Jurkat, Clone E6-1 (cell line): Measurements from ENCODE around the gene KCTD3.
A peak's percentile ranks its signal among the peaks of the same experiment; 100 is the strongest.

Source experiments
- DNase-seq: peaks from one replicate; pipeline ENCODE4 v3.0.0-alpha.2; 2011; ENCODE audit warnings: low read depth, low spot score
- H3K4me3 ChIP-seq: 2 replicates; pipeline ENCODE4 v1.5.1; 2011; ENCODE audit warnings: mild to moderate bottlenecking, low read length, control low read depth, moderate library complexity

Gene KCTD3

DNA sequence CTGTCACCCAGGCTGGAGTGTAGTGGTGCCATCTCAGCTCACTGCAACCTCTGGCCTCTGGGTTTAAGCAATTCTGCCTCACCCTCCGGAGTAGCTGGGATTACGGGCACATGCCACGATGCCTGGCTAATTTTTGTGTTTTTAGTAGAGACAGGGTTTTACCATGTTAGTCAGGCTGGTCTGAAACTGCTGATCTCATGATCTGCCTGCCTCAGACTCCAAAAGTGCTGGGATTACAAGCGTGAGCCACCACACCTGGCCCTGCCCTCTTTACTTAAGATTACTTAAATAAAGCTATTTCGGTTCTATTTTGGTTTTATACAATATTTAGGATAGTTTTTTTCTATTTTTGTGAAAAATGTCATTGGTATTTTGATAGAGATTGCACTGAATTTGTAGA is 15.3 kb upstream of the KCTD3 start:
- no peak overlapping the region for H3K4me3 ChIP-seq
- DNase-seq, result no peak

DNA sequence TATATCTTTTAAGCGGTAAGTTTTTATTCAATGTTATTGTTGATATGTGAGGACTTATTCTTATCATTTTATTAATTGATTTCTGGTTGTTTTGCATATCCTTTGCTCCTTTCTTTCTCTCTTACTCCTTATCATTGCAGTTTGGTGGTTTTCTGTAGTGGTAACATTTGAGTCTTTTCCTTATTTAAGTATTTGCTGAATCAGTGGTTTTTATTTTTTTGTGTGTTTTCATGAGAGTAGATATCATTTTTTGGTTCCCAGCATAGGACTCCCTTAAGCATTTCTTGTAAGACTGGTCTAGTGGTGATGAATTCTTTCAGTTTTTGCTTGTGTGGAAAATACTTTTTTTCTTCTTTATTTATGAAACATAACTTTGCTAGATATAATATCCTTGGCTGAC is 12.2 kb upstream of the KCTD3 start:
- no peak for DNase-seq
- no peak overlapping the region for H3K4me3 ChIP-seq

DNA sequence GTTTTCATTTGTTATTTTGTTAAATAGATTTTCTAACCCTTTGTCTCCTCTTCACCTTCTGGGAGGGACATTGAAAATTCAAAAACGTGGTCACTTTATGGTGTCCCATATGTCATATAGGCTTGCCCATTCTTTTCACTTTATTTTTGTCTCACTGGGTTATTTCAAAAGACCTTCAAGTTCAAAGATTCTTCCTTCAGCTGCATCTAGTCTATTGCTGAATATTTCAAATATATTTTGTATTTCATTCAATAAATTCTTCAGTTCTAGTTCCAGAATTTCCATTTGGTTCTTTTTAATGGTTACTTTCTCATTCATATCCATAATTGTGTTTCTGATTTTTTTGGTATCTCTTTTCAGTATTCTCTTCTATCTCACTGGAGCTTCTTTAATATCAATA is 11.6 kb upstream of the KCTD3 start:
- no peak for DNase-seq
- H3K4me3 ChIP-seq, result no peak overlapping the region

DNA sequence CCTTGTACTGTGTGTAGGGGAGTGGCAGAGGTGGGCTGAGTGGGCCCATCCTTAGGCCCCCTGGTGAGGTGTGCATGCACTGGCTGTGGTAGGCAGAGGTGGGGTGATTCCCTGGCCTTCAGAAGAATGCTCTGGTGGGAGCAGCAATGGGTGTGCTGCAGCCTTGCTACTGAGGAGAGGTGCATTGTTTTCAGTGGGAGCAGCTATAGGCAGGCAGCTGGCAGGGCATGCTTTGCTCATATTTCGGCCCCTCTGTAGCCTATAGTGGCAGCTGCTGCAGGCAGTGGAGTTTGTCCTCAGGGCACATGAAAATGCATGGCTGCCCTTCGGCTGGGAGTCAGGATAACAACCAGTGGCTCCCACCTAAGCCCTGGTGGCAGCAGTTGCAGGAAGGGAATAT is 10.1 kb upstream of the KCTD3 start:
- no peak for DNase-seq
- H3K4me3 ChIP-seq, result no peak overlapping the region

DNA sequence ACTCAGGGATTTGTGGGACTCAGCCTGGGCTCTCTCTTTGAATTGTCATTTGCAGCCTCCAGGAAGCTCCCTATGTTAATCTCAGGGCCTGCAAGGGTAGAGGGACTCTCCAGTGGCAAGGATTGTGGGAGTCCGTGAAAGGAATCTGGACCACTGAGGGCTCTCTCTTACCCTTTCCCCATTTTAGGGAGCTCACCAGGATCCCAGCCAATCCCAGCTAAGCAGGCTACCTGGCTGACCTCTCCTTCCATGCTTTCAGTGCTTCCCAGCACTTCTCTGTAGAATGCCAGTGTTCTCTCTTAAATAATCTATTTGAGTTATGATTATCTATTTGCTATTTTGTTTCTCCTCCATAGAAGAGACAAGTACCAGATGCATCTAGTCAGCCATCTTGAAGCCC is 9.6 kb upstream of the KCTD3 start:
- H3K4me3 ChIP-seq, result no peak overlapping the region

DNA sequence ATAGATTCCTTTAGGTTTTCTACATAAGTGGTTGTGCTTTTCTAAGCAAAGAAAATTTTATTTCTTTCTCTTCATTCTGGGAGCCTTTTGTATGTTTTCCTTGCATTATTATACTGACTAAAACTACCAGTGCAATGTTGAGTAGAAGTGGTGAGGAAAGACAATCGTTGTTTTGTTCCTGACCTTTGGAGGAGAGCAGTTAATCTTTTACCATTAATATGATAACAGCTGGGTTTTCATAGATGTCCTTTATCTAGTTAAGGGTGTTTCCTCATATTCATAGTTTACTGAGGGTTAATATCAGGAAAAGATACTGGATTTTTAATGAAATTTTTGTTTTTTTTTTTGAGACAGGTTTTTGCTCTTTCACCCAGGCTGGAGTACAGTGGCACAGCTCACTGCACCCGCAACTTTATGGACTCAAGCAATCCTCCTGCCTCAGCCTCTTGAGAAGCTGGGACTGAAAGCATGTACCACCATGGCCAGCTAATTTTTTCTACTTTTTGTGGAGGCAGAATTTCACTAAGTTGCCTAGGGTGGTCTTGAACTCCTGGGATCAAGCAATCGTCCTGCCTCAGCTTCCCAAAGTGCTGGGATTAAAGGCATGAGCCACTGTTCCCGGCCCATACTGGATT is 9.0 kb upstream of the KCTD3 start:
- DNase-seq, result no peak
- no peak overlapping the region for H3K4me3 ChIP-seq

More for the DNA sequence above, 9.6 kb upstream of the KCTD3 start:
- no peak for DNase-seq

DNA sequence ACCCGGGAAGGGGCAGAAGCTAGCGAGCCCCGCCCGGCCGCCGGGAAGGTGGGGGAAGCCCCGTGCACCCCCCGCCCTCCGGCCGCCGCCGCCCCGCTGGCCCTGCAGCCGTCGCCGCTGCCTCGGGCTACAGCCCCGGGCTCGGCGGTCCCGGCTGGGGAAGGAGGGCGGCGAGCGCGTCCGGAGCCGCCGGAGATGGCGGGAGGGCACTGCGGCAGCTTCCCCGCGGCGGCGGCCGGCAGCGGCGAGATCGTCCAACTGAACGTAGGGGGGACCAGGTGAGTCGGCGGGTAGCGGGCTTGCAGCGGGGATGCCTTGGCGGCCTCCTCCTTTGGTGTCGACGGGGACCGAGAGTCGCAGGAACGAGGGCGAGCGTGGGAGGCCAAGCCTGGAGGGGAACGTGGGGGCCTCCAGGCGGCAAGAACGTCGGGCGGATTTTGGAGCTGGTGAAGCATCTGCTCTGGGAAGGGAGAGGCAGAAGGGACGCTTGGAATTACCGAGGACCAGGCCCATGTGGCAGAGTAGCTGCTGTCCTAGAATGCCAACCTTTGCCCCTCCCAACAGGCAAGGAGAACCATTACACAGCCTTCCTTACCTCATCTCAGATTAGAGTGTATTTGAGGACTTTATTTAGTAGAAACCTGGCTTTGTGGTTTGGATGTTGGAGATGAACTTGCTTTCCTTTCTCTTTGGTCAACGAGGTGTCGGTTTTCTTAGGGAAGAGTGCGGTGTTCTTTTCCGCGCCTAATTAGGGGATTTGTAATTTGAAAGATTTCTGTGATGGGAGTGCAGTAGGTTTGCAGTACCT is 591 bp downstream of the KCTD3 start:
- DNase-seq, result peak; percentile 25

DNA sequence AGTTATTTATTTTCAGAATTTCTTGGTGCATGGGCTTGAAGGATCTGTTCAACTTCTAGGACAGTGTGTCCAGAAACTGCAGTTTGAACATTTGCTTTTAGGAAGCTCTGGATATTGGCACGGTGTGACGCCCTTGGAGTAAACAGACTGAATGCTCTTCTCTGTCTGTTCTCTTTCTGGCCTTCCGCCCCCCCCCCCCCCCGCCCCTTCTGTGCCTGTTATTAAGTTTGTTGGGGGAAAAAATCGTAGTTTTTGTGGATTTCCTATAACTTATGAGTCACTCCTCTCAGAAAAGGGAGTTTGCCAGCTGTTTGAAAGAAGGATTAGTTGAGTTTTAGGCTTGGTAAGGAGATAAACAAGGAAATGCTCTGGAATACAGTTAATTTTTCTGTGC is 1.2 kb downstream of the KCTD3 start:
- DNase-seq, result no peak
- peak overlapping the region; percentile 74 for H3K4me3 ChIP-seq

More for the DNA sequence above, 591 bp downstream of the KCTD3 start:
- peak overlapping the region; percentile 74 for H3K4me3 ChIP-seq

DNA sequence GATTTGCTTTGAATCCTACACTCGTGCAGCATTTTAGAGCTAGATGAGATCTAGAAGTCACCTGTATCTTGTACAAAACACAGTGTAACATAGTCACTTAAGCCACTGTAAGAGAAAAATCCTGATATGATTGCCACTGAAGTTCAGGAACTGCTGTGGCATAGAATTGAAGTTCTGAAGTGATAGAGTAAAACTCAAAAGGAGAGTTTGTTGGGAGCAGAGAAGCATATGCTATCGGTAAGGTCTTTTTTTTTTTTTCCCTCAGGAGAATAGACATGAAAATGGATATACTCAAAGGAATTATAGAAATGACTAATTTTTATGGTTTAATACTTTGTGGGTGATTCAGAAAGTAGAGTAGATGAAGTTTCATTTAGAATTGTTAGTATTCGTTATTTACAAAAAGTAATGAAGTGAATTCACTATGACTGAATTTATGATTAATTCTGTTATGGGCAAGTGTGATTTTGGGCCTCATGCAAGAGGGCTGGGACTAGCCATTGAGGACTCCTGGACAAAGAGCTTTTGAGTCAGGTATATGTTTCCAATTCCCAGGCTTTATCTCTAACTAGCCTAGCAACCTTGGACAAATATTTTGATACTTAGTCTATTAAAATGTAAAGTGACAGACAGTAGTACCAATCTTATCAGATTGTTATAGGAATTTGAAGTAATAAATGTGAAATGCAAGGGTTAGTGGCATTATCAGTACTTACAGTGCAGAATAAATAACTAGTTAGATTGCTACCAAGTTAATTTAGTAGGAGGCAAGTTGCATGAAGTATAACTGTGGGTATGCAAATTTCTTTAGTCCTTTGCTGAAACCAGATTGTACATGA is 3.1 kb downstream of the KCTD3 start:
- no peak for DNase-seq
- H3K4me3 ChIP-seq, result no peak overlapping the region

DNA sequence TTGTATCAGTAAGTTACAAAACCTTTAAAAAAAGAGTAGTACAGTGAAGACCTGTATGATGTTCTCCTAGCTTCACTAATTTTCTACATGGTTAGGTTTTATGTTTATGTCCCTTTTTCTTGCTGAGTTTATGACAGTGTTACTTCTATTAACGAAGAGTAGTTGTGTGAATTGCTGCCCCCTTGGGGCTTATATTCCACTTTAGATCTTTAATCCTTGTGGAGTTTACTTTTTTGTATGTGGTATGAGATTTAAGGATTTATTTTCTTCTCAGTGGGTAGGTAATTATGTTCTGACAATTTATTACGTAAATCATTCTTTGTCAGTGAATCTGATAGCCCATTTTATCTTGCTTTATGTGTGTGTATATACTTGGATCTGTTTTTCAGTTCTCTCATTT is 14.8 kb downstream of the KCTD3 start:
- no peak overlapping the region for H3K4me3 ChIP-seq
- no peak for DNase-seq

DNA sequence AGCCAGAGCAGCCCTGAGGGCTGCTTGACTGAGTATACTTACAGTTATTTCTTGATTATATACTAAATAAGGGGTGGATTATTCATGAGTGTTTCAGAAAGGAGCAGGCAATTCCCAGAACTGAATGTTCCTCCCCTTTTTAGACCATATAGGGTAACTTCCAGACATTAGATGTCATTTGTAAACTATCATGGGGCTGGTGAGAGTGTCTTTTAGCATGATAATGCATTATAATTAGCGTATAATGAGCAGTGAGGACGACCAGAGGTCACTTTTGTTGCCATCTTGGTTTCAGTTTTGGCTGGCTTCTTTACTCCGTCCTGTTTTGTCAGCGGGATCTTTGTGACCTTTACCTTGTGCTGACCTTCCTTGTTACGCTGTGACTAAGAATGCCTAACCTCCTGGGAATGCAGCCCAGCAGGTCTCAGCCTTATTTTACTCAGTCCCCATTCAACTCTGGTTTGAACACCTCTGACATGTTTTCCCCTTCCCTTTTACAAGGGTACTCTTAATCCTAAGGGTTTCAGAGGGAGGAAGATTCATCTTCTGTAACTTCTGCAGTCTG is 16.2 kb downstream of the KCTD3 start:
- DNase-seq, result no peak

DNA sequence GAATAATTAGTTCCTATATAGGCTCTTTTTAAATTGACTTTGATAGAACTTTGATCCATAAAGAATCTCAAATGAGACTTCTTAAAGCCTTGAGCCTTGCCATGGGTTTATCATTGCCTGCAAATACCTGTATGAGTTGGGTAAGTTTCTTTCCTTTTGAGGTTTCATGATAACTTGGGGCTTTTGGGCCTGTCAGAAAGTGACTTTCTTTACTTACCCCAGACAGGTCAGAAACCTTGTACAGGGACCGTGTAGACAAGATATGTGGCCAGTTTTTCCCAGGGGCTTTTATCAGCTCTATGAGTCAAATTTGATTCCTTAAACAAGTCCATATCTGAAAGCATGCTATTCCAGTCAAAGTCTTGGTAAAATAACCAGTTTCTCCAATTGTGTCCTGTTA is 17.3 kb downstream of the KCTD3 start:
- DNase-seq, result no peak
- H3K4me3 ChIP-seq, result no peak overlapping the region

More for the DNA sequence above, 16.2 kb downstream of the KCTD3 start:
- H3K4me3 ChIP-seq, result no peak overlapping the region

DNA sequence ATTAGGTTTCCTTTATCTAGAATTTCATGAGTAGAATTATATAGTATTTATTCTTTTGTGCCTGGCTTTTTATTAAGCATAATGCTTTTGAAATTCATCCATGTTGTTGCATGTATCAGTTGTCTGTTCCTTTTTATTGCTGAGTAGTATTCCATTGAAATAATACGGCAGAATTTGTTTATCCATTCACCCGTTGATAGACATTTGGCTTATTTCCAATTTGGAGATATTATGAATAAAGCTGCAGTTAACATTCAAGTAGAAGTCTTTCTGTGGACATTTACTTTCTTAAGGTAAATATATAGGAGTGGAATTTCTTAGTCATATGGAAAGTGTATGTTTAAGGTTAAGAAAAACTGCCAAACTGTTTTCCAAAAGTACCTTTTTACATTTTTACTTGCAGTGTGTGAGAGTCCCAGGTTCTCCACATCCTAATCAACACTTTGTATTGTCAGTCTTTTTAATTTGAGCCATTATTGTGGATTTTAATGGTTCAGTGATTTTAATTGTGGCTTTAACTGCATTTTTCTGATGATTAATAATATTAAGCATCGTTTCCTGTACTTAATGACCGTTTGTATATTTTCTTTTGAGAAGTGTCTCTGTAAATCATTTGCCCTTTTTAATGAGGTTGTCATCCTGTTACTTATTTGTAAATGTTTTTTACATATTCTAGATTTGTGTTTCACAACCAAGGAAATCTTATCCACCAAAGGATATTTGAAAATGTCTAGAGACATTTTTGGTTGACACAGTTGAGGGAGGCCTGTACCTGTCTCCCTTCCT is 22.7 kb downstream of the KCTD3 start:
- H3K4me3 ChIP-seq, result no peak overlapping the region
- no peak for DNase-seq

DNA sequence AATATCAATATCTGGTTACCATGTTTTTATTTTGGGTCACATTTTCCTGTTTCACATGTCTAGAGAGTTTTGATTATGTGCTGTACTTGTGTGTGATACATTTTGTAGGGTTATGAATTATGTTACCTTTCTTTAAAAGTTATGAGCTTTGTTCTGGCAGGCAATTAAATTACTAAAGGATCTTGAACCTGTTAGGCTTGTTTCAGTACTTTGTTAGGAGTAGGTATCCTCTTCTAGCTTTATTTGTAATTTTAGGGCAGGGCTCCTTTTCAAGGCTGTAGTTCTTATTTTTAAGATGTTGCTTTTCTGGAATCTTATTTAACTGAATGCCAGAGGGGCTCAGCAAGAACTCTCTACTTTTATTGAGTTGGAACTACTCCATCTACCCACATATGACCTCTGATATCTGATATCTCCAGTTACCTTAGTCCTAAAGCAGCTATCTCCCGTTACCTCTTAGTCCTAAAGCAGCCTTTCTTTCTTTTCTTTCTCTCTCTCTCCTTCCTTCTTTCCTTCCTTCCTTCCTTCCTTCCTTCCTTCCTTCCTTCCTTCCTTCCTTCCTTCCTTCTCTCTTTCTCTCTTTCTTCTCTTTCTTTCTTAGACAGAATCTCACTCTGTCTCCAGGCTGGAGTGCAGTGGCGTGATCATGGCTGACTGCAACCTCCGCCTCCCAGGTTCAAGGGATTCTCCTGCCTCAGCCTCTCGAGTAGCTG is 23.8 kb downstream of the KCTD3 start:
- no peak for DNase-seq
- H3K4me3 ChIP-seq, result no peak overlapping the region

DNA sequence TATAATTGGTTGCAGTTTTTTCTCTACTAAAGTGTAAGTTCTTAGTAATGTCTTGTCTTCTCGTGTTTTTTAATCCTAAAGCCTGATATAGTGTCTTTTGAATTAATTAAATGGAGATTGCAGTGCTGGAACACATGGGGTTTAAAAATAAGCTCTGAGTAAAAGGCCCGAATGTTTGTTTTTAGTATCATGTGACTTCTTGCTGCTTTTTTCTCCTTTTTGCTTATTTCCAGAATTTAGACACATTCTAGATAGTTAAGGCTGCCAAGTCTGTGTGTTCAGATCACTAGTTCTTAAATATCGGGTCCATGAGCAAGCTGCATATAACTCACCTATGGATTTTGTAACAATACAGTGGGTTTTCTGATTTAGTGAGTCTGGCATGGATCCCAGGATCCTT is 27.5 kb downstream of the KCTD3 start:
- no peak for DNase-seq

DNA sequence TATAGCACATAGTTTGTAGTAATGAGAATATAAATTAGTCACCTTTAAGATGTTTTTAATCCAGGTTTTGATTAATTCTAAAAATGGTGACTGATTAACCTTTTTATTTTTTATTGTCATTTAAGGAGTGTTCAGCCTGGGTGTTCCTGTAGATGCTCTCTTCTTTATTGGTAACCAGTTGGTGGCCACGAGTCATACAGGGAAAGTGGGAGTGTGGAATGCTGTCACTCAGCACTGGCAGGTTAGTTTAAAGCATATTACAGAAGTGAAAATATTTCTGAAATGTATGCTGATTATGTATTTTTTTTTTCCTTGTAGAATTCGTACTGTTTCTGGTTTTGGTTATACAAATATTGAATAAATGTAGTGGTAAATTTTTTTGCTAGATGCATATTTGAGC is 28.1 kb downstream of the KCTD3 start:
- no peak overlapping the region for H3K4me3 ChIP-seq
- no peak for DNase-seq

More for the DNA sequence above, 27.5 kb downstream of the KCTD3 start:
- no peak overlapping the region for H3K4me3 ChIP-seq

DNA sequence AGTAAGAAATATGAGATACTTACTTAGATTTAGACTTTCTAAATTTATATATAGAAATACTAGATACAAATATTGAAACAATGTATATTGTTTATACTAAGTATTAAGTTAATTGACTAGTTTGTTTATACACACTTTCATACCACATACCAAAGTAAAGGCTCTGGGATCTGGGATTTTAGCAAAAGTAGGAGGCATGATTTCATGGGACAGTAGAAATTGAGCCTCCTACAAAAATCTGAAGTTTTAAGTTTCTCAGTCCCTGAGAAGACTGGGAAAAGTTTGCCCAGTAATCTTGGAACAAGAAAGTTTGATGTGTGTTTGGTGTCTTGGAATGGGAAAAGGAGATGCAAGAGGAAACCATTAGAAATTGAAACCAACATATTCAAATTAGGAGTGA is 30.9 kb downstream of the KCTD3 start:
- DNase-seq, result no peak
- H3K4me3 ChIP-seq, result no peak overlapping the region

DNA sequence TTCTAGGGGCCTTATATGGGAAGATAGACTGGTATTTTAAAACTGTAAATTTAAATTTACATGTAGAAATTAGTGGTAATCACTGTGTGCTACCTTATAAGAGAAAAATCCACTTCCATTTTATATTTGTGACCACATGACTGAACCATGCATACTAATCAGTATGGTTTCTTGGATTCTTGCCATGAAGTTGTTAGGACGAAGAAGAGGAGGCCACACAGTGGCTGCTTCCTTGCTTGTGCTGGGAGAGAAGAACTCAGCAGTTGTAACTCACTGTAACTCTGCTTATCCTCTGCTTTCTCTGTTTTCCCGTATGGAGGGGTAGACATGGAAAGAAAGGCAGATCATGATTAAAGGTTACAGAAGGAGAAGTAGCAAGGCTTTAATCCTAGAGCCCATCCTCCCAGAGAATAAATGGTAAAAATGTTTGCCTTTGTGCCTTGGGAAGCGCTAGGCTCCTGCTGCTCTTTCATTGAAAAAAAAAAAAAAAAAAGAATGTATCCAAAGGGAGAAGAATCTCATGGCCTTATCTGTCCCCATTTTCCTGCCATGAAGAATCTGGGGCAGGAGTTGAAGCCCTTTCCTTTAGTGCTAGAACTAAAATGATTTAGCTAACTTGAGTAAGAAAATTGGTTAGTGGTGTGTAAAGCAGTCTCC is 32.4 kb downstream of the KCTD3 start:
- DNase-seq, result no peak
- no peak overlapping the region for H3K4me3 ChIP-seq
